H7 (cell line): ENCODE data around the gene RRAD. TPM values are rescaled to one million over a fixed set of nuclear protein-coding genes. Genes with fewer than 3 reads are reported as not detected.
A peak's percentile ranks its signal among the peaks of the same experiment; 100 is the strongest.
"Not testable (repeated sequence)": the region's sequence is repeated elsewhere in the genome, so short reads cannot be mapped to it uniquely, and the experiment has no call there.

ENCODE experiments used
- DNase-seq: peaks from one replicate; pipeline ENCODE4 v3.0.0; 2012
- H3K27me3 ChIP-seq: 2 replicates; pipeline ENCODE4 v1.6.0; 2011; ENCODE audit warnings: mild to moderate bottlenecking, low read length; ENCODE audit not compliant: control insufficient read depth, insufficient read depth
- H3K36me3 ChIP-seq: replicated peaks from 2 replicates; pipeline ENCODE4 v1.5.1; 2011; ENCODE audit warnings: low read length; ENCODE audit not compliant: control insufficient read depth, insufficient read depth
- H3K4me3 ChIP-seq: 2 replicates; pipeline ENCODE4 v1.5.1; 2011; ENCODE audit warnings: low read depth, mild to moderate bottlenecking, control low read depth, low read length, moderate library complexity; ENCODE audit not compliant: insufficient read depth
- total RNA-seq: library from RNA; depleted of rRNA; stranded (reverse); fragments of >200 nt; shearing (Covaris generic); gene quantifications from 2 replicates; pipeline ENCODE4 v1.2.3, GENCODE V29; 2014

The RRAD gene
- total RNA-seq, 1 experiment from 2014 or later = 0.10 TPM

DNA sequence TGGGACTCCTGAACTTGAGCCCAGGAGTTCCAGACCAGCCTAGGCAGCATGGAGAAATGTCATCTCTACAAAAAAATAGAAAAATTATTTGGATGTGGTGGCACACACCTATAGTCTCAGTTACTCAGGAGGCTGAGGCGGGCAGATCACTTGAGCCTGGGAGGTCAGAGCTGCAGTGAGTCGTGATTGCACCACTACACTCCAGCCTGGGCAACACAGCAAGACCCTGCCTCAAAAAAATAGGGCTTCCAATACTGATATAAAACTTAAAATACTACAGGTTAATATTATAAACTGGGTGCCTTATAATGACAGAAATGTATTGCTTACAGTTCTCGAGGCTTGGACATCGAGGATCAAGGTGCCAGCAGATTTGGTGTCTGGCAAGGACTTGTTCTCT is 20.6 kb upstream of the RRAD start:
- no peak overlapping the region for H3K4me3 ChIP-seq
- H3K36me3 ChIP-seq = peaks cover 9% of the 10 kb centered on the region
- DNase-seq = no peak
- peaks cover 26% of the 10 kb centered on the region; the same call in 1 of the 2 replicates for H3K27me3 ChIP-seq

DNA sequence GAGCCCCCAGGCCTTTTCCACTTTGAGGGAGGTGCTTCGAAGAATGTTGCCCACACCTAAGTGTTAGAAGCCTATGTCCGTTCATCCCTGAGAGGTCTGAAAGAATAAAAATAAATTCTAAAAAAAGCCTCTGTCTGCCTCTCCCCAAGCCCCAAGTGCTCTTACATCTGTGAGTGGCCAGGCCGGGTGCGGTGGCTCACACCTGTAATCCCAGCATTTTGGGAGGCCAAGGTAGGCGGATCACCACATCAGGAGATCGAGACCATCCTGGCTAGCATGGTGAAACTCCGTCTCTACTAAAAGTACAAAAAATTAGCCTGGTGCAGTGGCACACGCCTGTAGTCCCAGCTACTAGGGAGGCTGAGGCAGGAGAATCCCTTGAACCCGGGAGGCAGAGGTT is 19.6 kb upstream of the RRAD start:
- H3K4me3 ChIP-seq, DNase-seq: not testable (repeated sequence)
- Histone ChIP-seq H3K36me3 (peaks cover 16% of the 10 kb centered on the region), H3K27me3 (peaks cover 26% of the 10 kb centered on the region; the same call in 1 of the 2 replicates)

DNA sequence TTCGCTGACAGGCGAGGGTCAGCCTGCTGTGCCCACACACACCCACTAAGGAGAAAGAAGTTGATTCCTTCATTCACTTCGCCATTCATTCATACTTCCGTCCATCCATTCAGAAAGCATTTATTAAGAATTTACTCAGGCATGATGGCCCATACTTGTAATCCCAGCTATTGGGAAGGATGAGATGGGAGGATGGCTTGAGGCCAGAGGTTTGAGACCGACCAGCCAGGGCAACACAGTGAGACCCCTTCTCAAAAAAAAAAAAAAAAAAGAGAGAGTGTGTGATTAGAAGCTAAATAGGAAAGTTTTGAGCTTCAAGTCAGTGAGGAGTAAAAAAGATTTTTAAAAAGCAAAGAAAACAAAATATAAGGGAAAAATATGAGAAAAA is 18.7 kb upstream of the RRAD start:
- peaks cover 19% of the 10 kb centered on the region; the same call in 1 of the 2 replicates for H3K27me3 ChIP-seq
- no peak for DNase-seq
- no peak overlapping the region for H3K4me3 ChIP-seq
- peaks cover 19% of the 10 kb centered on the region for H3K36me3 ChIP-seq

DNA sequence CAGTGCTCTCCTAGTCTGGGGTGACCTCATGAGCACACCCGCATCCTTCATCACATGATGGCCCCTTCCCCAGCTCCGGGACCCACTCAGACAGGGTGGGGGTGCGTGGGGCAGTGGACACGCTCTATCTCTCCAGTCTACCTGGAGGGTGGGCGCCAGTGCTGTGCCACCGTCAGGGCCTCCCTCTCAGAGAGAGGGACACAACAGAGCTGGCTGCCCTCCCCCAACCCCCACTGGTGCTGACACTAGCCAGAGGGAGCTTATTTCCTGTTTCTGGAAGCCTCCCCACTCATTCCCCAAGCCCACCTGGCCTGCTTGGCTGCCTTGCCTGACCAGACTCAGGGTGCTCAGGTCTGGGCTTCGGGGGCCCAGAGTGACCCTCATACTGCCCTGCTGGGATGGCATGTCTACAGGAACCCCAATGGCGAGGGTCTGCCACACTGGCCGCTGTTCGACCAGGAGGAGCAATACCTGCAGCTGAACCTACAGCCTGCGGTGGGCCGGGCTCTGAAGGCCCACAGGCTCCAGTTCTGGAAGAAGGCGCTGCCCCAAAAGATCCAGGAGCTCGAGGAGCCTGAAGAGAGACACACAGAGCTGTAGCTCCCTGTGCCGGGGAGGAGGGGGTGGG is 18.2 kb upstream of the RRAD start:
- Histone ChIP-seq H3K36me3 (peaks cover 19% of the 10 kb centered on the region), H3K27me3 (peaks cover 14% of the 10 kb centered on the region; the same call in 1 of the 2 replicates), H3K4me3 (no peak overlapping the region)
- DNase-seq = no peak

DNA sequence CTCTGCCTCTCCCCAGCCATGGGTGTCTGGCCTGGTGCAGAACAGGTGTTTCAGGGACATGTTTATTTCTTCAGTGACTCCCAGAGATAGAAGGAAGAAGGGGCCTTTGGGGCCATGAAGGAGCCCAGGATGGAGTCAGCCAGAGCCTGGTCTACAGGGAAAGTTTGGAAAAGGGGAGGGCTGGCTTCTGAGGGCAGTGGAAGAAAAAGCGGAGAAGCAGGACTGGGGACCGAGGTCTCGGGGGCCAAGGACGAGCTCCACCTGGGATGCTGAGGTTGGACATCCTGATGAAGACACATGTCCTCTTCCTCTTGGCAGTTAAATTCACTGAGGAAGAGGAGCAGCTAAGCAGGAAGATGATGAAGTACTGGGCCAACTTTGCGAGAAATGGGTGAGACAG is 17.6 kb upstream of the RRAD start:
- H3K4me3 ChIP-seq = no peak overlapping the region
- H3K27me3 ChIP-seq = peaks cover 8% of the 10 kb centered on the region; the same call in 1 of the 2 replicates
- H3K36me3 ChIP-seq = peaks cover 19% of the 10 kb centered on the region
- DNase-seq = no peak

DNA sequence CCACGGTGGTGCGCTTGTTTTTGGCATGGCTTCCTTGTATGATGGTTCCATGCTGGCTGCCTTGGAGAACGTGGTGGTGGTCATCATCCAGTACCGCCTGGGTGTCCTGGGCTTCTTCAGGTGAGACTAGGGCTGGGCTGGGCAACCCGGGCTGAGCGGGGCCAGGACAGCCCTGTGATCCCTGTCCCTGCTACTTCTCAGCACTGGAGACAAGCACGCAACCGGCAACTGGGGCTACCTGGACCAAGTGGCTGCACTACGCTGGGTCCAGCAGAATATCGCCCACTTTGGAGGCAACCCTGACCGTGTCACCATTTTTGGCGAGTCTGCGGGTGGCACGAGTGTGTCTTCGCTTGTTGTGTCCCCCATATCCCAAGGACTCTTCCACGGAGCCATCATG is 14.9 kb upstream of the RRAD start:
- Histone ChIP-seq H3K36me3 (peaks cover 20% of the 10 kb centered on the region), H3K4me3 (no peak overlapping the region), H3K27me3 (peaks cover 4% of the 10 kb centered on the region)
- DNase-seq = peak; percentile 14

DNA sequence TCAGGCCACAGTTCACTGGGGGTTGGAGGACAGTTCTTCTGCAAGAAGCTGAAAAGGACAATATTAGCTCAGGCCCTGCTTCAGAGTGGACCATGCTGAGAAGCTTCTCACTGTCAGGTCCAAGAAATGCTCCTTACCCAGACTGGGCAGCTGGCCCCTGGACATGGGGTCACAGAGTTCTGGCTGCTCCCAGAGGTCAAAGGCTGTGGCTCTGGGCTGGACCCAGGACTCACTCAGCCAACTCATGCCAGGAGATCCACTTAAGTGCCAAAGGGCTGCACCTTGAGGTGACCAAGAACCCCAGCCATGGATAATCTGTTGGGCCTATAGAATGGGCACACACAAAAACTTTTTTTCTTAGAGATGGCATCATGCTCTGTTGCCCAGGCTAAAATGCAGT is 14.0 kb upstream of the RRAD start:
- no peak for DNase-seq
- H3K4me3 ChIP-seq = no peak overlapping the region
- H3K36me3 ChIP-seq = peaks cover 20% of the 10 kb centered on the region
- peaks cover 8% of the 10 kb centered on the region for H3K27me3 ChIP-seq

DNA sequence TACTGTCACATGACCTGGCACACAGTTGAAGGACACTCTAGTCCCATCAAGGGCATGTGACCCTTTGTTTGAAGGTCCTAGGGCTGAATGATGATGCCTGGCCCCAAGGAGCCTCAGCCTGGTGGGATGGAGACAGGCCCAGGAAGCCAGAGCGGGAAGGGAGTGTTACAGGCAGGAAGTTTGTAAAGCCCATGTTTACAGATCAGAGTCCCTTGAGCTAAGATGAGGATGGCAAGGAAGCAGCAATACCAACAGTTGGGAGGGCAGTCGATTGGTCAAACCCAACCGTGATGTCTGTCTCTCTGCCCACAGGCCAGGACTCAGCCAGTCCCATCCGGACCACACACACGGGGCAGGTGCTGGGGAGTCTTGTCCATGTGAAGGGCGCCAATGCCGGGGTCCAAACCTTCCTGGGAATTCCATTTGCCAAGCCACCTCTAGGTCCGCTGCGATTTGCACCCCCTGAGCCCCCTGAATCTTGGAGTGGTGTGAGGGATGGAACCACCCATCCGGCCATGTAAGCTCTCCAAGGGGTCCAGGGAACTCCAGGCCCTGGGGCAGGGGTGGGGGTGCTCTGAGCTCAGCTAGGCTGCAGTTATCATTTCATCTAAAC is 12.5 kb upstream of the RRAD start:
- Histone ChIP-seq H3K27me3 (peaks cover 8% of the 10 kb centered on the region), H3K36me3 (peaks cover 20% of the 10 kb centered on the region), H3K4me3 (no peak overlapping the region)
- DNase-seq = peak; percentile 20

DNA sequence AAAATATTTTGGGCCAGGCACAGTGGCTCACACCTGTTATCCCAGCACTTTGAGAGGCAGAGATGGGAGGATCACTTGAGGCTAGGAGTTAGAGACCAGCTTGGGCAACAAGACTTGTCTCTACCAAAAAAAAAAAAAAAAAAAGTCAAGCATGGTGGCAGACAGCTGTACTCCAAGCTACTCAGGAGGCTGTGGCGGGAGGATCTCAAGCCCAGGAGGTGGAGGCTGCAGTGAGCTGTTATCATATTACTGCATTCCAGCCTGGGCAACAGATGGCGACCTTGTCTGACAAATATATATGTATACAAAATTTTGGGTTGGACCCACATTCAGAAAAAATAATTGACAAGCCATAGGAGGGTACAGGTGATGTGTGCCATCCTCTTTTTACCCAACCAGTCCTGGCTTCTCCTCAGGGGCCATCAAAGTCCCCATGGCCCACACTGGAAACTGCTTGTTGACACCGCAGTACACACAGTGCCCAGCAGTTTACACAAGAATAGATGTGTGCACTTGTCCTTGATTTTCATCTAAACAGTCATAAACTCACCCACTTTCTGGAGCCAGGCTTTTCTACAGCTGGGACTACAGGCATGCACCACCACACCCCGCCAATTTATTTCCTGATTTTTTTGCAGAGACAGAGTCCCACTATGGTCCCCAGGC is 11.7 kb upstream of the RRAD start:
- Histone ChIP-seq H3K27me3 (peaks cover 8% of the 10 kb centered on the region), H3K36me3 (peaks cover 17% of the 10 kb centered on the region), H3K4me3 (no peak overlapping the region)
- no peak for DNase-seq

DNA sequence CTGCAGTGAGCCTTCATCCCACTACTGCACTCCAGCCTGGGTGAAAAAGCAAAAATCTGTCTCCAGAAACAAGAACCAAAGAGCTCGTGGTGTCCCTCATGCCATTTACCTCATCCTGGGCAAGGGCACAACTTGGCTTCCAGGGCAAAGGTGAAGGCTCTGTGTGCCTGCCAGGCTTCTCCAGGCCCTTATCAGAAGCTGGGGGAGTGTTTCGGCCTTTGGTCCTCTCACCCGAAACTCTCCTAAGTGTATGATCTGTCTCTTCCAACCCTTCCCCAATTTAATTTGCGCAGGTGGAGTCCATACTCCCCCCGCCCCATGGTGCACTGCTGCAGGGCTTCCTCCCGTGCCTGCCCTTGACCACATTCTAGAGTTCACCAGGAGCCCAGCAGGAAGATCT is 11.1 kb upstream of the RRAD start:
- Histone ChIP-seq H3K4me3 (no peak overlapping the region), H3K36me3 (peaks cover 14% of the 10 kb centered on the region), H3K27me3 (peaks cover 8% of the 10 kb centered on the region)
- peak; percentile 27 for DNase-seq

DNA sequence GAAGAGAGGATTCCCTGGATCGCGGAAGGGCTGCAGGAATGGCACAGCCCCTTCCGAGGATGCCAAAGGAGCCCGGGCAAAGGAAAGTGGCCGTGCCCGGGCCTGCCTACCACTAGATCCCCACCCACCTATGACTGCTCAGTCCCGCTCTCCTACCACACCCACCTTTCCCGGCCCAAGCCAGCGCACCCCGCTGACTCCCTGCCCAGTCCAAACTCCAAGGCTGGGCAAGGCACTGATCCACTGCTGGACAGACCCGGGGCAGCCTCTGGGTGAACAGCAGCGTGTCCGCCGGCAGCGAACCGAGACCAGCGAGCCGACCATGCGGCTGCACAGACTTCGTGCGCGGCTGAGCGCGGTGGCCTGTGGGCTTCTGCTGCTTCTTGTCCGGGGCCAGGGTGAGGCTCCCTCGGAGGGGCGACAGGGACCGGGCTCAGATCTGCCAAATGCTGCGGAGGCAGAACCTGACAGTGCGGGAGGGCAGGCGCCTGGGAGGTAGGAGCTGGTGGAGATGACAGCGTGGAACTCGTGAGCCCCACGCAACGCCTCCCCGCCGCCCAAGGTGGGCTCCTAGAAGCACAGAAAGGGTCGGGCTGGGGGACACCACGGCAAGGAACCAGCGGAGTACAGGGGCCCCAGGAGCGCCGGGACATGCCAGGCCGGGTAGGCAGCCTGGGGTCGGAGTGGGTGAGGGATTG is 10.1 kb upstream of the RRAD start, which contains the start of gene CES2:
Gene CES2 (plus strand): TSS at position 203 of the 698 bp plus-strand sequence. CDS start 120 bp downstream, at position 323.
- peak; percentile 68 for DNase-seq
- H3K4me3 ChIP-seq = peak within 1 kb of the TSS; percentile 94
- H3K36me3 ChIP-seq = peaks cover 7% of the 10 kb centered on the region
- peaks cover 8% of the 10 kb centered on the region for H3K27me3 ChIP-seq

DNA sequence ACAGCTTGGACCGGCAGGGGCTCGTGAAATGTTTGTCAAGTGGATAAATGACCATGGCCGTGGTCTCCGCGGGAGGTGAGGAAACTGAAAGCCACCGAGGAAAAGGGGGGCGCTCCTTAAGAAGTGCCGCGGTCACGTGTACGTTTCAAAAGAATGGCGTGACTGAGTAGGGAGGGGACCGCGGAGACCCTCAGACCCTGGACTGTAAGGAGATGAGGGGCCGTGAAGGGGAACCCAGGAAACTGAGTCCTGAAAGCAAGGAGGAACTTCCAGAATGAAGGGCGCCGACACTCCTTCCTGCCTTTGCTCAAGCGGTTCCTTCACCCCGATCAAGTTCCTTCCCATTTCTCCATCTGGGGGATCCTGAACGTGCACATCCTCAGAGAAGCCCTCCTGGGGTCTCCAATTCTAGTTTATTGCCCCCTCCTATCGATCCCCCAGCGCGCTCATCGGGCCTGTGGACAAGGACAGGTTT is 9.5 kb upstream of the RRAD start:
- H3K27me3 ChIP-seq, H3K36me3 ChIP-seq, DNase-seq: not testable (repeated sequence)
- H3K4me3 ChIP-seq = peak overlapping the region; percentile 94

DNA sequence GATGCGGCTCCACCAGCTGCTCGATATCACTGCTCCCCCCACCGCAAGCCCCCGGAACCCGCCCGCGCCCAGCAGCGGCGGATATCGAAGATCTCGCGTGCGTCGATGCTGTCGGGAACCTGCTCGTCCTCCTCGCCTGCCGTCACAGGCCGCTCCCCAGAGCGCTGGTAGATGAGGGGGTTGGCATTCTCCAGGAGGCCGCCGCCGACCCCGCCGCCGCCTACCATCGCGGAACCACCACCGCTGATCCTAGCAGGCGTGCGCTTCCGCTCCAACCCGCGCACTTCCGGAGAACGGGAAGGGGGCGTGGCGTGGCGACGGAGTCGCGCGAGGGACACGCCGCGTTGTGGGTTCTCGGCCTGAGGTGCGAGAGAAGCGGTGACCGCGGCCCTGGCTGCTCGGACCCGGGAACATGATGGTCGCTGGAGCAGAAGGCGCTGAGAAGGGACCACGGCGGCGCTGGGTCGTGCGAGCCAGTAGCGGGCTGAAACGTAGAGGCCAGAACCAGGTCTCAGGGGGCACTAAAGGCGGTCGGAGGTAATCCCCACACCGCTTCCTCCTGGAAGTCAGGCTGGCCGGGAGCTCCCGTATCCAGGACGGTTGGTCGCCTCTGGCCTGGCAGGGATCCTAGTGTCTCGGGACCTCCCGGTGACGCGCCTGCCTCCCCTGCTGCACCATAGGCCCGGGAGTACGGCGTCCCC is 9.0 kb upstream of the RRAD start, which contains the start of gene CIAO2B:
Gene CIAO2B (minus strand): TSS at position 265 of the 701 bp plus-strand sequence. CDS start 38 bp downstream, at position 227.
- peaks cover 1% of the 10 kb centered on the region for H3K36me3 ChIP-seq
- peak within 1 kb of the TSS; percentile 94 for H3K4me3 ChIP-seq
- DNase-seq = peak; percentile 93
- H3K27me3 ChIP-seq = peaks cover 8% of the 10 kb centered on the region

DNA sequence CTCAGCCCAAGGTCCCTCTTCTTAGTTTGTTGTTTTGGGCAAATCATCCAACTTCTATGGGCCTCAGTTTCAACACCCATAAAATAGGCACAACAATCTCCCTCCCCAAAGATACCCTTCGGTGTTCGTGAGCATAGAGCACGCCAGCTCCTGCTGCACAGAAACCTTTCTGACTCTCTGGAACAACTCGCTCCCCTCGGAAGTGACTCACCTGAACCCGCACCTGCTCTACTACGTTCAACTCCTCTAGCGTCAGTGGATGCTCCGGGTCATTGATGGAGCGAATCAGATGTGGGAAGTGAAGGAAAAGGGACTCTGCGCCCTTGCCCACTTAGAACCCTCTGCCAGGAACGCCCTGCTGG is 8.4 kb upstream of the RRAD start:
- Histone ChIP-seq H3K4me3 (peak overlapping the region; percentile 94), H3K36me3 (peaks cover 1% of the 10 kb centered on the region), H3K27me3 (peaks cover 8% of the 10 kb centered on the region)
- no peak for DNase-seq
